HL-60/S4 treated with phorbol 12-myristate 13-acetate at 8.2 ng/mL for 4 days and 3 days (cell line): ENCODE results near the gene MICAL3.

ENCODE experiments used
- in situ Hi-C: fragments of 300-500 bp; cut with MboI; formaldehyde crosslinking; loops from 2 replicates; pipeline ENCODE4 v1.15.0; 2022; ENCODE audit warnings: low sequenced_read_pairs

The MICAL3 gene

DNA sequence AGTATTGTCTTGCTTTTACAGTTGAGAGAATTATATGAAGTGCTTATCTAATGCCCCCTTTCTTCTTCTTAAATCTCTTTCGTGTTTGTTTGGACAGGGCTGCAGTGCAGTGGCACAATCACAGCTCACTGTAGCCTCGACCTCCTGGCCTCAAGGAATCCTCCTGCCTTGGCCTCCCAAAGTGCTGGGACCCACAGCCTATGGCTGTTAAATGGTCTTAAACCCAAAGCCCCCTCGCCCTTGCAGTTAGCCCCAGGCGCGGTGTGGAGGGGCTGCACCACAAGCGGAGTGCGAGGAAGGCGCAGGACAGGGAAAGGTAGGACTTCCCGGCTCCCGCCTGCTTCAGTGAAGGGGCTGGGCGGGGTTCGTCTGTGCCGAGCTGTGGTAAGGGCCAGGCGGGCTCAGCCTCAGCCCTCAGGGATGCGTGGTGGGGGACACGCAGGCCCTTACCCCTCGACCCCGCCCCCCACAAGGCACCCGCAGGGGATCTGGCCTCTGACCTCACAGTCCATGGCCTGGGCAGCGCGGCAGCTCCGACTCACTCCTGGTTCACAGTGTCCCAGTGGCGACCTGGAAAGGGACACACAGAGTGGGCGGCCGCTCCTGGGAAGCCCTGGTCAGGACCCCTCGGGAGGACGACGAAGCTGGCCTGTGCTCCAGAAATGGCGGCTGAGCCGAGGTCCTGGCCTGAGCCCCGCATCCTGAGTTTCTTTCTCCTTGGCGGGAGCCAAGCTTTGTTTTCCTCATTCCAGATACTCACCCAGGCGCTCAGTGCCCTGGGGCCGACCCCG lies 274.6 kb downstream of the MICAL3 start:
- in situ Hi-C loops: loop anchor here (10.0 kb wide), 1 partner anchor 315 kb away; no protein-coding TSS in a partner anchor

DNA sequence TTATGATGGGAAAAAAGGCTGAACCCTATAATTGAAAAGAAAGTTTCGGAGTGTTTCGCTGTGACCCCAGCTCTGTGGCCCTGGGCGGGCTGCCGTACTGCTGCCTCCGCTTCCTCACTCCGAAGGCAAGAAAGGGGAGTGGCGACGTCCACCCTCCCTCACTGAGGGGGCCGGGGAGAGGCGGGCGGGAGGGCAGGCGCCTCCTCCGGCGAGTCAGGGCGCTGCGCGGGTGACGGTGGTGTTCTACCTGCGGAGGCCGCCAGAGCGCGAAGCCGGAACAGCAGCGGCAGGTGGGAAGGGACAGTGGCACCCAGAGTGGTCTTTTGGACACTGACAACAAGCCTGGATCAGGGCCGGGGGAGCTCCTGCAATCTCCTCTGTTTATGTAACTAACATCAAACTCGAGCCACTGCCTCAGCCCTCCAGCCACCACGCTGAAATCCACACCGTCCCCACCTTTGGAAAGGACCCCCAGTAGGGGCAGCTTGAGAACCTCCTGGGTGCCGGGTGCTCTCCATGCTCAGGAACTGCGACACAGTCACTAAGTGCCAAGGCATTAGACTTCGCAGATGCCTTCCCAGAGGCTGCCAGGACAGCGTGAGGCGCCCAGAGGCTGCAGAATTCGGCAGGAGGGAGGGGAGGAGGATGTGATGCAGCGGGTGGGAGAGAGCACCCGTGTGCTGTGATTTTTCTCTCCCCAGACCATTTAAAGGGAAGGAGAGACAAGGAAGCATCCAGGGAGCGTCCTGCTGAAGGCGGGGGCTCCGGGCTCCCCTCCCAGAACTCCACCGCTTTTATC lies 275.6 kb downstream of the MICAL3 start:
- in situ Hi-C loops: loop anchor here (10.0 kb wide), 1 partner anchor 316 kb away; no protein-coding TSS in a partner anchor

DNA sequence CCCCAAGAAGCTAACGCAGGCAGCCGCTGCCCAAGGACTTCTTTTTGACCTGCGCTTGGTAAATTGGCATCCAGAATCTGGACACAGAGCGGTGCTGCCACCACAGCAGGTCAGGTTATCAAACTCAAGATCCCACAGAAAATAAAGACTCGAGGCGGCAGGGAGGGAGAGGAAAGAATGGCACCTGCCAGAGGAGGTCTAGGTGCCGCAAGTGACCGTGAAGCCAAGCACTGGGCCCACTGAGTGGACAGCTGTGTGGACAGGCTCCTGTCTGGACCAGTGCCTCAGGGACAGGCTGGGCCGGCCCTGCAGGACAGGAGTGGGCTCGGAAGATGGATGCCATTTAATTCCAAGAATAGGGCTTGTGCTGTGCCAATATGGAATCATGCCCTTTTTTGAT lies 277.4 kb downstream of the MICAL3 start:
- in situ Hi-C loops: loop anchor here (10.0 kb wide), 1 partner anchor 318 kb away; no protein-coding TSS in a partner anchor

DNA sequence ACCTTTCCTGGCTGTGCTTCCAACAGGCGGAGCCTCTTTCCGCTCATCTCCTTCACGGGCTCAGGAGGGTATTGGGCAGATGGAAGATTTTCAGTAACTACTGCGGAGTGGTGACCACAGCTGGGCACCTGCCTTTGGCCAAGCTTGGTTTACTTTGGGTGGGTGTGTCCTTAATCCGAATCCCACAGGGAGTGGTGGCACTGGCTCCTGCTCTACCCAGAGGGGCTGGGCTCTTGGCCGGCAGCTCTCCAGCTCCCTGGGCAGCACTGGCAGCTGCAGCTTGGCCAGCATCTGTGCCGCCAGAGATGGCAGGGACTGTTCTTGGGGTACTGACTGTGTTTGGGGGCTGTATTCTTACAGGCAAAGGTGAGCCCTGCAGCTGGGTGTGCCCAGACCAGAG lies 279.9 kb downstream of the MICAL3 start:
- in situ Hi-C loops: loop anchor here (10.0 kb wide), 1 partner anchor 320 kb away; no protein-coding TSS in a partner anchor

DNA sequence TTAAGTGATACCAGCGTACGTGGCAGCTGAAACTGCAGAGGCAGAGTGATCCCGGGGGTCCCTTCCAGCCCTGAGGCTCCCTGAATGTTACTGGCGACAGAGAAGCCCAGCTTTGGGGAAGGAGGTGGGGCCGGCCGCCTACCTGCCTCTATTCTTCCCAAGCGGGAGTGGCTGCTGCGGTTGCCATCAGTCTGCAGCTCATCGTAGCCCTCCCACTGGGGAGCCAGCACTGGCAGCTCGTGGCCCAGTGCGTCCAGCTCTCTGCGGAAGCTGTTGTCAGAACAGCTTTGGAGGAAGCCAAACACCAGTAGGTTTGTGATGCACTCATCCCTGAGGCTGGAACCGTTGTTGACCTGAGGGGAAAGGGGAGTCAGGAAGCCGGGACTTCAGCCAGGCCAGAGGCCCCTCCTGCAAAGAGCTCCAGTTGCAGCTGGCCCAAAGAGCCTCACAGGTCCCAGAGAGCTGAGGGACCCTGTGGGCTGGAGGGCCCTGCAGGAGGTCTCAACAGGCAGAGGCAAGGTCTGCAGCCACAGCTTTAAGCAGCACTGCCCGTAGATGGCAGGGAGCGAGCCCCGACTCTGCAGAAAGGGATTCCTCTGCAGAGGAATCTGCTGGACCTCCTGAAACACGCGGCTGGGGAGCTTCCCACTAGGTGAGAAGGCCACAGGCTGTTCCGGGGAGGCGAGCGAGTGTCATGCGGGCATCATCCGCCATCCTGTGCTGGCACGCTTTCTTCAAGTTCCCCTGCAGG lies 280.5 kb downstream of the MICAL3 start:
- in situ Hi-C loops: loop anchor here (10.0 kb wide), 1 partner anchor 321 kb away; no protein-coding TSS in a partner anchor

DNA sequence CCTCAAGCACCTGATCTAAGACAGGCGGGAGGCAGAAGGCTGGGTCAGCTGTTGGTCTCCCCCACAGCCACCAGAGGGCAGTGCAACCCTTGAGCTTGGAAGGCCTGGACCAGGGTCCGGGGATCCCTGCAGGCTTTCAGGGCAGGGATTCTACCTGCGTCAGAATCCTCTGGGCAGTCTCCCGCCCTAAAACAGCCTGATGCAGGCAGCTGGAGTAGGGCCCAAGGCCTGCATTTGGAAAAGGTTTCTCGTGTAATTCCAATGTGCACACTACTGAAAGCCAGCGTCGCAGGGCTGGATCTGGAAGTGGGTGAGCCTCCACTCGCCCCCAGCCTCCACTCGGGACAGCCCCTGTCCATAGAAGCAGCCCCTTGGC lies 281.8 kb downstream of the MICAL3 start:
- in situ Hi-C loops: loop anchor here (10.0 kb wide), 1 partner anchor 322 kb away; no protein-coding TSS in a partner anchor

DNA sequence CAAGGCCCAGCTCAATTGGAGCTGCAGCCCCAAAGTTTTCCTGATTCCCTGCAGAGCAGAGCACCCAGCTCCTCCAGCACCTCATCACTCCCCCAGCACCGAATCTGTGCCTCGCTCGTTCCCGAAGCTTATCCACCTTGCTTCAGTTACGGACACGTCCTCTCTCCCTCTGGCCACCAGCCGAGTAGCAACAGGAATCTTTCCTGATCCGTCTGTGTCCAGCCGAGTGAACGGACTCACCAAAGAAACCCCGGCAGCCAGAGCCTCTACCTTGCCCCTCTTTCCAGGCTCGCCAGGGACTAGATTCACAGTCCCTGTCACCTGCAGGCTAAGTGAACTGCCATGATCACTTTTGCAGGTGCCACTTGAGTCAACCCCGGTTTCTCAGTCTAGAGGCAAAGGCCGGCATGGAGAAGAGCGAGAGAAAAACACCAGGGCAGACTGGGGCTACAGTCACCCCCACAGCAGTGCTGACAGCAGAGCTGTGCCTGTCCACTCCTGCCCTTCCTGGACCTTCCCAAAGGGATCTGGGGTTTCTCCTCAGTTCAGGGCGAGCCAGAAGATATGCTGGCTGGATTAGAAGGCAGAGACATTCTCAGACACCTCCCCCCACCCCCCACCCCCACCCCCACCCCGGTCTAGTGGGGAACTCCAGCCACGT lies 282.4 kb downstream of the MICAL3 start:
- in situ Hi-C loops: loop anchor here (10.0 kb wide), 1 partner anchor 323 kb away; no protein-coding TSS in a partner anchor

DNA sequence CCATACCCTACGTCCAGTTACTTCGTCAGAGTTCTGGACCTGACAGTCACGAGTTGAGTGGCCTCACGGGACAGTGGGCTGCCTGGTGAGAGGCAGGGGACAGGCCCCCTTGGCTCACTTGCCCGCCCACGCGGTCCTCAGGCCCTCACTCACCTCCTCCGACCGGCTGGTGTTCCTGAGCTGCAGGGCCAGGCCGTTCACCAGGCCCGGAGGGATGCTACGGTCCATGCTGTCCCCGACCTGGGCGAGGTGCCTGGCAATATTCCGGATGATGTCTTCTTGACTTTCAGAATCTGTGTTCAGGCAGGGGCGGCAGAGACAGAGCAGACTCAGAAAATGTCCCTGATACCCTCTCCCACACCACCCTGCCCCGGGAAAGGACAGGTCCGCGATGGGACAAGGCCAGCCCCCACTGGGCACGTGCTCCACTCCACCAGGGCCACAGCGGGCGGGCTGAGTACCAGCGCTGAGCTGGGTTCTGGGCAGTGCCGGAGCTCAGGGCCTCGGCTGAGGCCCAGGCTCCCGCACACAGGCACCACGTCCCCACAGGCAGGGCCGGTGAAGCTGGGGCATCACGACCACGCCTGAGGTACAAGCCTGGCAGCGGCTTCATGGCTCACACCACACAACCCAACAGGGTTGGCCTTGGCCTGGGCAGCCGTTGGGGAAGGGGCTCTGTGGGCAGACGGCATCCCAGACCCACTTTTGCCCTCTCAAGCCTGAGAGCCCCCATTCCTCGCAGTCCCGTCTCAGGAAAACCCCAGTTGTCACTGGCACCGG lies 285.0 kb downstream of the MICAL3 start:
- in situ Hi-C loops: no loop called here

DNA sequence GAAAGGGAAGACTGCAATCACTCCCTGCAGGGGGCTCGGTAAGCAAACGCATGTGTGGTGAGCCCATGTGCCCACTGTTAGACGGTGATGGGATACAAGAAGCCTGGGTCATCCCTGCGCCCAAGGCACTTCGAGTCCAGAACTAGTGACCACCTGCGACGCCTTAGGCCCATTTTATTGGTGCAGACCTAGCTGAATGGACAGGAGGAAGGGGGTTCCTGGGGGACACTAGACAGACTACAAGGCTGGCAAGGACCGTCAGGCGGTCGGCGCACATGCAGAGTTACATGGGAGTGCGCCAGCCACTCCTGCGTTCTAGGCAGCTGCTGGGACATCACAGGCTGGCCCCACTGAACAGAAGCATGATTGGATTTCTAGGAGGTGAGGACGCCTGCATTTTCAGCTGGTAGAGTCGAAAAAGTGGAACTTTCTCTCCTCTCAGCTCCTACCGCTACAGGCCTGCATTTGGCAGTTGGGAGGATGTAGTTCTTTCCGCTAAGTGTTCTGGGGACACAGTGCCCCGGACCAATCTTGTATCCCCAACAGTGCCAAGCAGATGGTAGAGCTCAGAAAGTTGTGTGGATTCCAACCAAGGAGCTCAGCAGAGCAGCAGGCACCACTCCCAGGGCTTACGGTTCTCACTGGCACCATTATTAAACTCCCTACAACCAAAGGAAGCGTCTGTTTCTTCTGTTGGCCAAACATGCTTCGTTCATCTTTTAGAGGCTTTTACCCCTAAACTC lies 285.8 kb downstream of the MICAL3 start:
- in situ Hi-C loops: no loop called here
